Stimulated activated CD4-positive, alpha-beta T cell treated with anti-CD3 and anti-CD28 coated beads, Interleukin-1b, Interleukin-23, amount 100 ng/mL, for 4 hours (primary cell): ENCODE results near the gene EMC7.
"Not testable (repeated sequence)": the region's sequence is repeated elsewhere in the genome, so short reads cannot be mapped to it uniquely, and the experiment has no call there.

Experiments
- DNase-seq, 2 donors: peaks; one replicate each; pipeline ENCODE4 v3.0.0-alpha.2; 2020; ENCODE audit warnings: low read depth in 2 of 2

Gene EMC7

GRCh38 chr15:34085746-34086145 is 15.9 kb downstream of the EMC7 start:
- DNase-seq, result no peak

GRCh38 chr15:34084086-34084485 is 17.6 kb downstream of the EMC7 start:
- DNase-seq, result no peak

DNA sequence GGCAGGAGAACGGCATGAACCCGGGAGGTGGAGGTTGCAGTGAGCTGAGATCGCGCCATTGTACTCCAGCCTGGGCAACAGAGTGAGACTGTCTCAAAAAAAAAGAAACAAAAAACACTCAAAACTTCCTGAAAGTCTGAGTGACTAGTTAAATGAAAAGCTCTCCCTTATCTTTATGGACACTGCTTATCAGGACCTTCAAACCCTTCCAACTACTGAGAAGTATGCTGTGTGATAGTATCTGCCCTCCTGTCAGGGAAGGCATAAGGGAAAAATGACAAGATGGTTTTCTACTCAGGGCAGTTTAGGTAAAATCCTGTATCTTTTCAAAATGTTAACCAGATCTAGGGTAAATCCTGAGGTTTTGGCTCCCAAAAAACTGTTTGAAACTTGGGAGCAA is 21.8 kb downstream of the EMC7 start:
- no peak for DNase-seq

- no peak for DNase-seq
These were observed 22.8 kb downstream of the EMC7 start for GRCh38 chr15:34078900-34079299.

DNA sequence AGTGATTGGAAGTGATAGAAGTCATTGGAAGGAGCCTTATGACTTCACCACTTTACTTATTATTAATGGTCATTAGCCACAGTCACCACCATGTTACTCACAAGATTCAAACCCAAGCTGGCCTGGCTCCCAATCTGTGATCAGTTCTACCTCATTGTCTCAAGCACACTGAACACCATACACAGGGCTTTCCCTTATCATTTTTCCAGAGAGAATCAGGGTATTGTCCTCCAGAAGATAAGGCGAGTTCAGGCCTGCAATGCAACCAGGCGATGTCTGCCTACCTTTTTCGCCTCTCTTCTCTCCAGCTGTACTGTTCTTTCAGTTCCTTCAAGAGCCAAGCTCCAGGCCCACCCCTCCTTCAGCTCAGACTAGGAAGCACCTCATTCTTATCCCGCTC is 24.9 kb downstream of the EMC7 start:
- no peak for DNase-seq

DNA sequence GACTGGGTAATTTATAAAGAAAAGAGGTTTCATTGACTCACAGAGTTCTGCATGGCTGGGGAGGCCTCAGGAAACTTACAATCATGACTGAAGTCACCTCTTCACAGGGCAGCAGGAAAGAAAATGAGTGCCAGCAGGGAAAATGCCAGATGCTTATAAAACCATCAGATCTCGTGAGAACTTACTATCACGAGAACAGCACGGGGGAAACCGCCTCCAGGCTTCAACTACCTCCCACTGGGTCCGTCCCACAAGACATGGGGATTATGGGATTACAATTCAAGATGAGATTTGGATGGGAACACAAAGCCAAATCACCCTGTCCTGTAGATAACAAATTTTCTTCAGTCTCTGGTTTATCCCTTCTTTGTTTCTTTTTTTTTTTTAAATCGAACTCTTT is 31.7 kb downstream of the EMC7 start:
- no peak for DNase-seq

- no peak for DNase-seq
These were observed 35.7 kb downstream of the EMC7 start for GRCh38 chr15:34065941-34066340.

DNA sequence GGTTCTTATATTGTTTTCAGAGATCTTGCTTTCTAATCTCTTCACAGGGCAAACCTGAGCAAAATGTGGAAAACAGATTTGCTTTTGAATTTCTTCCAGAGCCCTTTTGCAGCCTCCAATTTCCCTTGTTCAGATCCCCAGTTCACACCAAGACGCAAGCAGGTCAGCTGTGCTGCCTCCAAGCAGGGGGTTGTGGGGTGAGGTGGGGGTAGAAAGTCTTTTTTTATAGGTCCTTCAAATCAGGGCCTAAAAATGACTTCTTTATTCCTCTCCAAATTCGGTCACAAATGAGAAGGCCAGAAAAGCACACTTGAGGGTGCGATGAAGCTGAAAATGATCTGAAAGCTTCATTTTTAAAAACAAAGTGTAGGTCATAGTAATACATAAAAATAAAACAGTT is 36.4 kb downstream of the EMC7 start:
- no peak for DNase-seq

DNA sequence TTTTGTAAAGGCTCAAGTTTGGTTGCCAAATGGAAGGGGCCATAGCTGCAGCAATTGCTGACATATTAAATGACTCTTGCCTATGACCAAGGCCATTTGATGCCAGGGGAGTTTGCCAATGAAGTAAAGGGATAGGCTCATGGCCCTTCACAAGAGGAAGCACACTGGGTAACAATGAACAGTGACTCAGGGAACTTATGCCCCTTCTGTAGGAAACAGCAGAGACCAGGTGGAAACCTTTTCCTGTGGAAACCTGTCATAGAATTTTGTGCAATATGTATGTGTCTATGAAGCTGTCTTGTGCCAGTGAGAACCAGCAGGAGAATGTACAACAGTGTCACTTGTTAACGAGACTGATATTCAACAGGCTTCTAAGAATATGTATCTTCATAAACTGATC is 37.2 kb downstream of the EMC7 start:
- no peak for DNase-seq

GRCh38 chr15:34059946-34060345 is 41.7 kb downstream of the EMC7 start:
- no peak for DNase-seq

DNA sequence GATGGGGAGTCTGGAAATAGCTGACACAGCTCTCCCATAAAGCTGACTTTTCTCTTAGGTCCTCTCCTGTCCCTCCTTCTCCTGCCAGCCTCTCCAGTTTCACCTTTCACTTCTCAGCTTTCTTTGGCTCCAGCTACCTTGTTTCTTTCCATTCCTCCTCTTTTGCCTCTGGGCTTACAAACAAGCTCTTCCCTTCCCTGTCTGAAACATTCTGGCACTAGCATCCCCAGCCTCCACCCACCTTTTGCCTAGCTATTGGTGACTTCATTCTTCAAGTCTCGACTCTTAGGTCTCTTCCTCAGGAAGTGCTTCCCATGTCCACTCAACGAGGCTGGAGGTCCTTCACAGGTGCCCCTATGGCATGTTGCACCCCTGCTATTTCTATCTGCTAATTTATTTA is 42.2 kb downstream of the EMC7 start:
- DNase-seq, result no peak

GRCh38 chr15:34056911-34057310 is 44.8 kb downstream of the EMC7 start:
- no peak for DNase-seq

DNA sequence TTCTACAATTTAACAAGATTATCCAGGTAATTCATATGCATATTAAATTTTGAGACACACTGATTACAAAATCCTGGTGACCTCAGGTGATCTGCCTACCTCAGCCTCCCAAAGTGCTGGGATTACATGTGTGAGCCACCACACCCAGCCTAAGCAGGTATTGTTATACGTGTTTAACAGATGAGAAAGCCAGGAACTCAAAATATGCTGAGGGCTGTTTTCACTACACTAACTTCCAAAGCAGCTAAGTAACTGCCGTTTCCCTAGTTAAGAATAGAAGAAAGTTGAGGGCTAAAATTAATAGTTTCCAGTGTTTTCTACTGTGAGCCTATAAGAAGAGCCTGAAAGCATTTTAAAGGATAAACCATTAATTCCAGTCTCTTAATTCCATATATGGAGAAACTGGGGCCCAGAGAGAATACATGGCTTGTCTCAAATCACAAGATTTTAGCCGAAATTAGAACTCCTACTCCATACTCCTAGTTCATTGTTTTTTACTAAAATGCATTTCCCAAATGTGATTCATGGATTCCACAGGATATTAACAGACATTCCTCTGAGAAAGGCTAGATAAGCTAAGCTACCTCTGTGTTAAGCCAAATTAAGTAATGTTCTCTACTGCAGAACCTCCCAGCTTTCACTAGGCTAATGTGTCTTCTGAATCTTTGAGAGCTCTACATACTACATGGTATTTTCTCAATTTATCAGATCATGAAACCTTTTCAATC is 45.6 kb downstream of the EMC7 start:
- DNase-seq, result no peak

GRCh38 chr15:34054081-34054707 is 47.5 kb downstream of the EMC7 start:
- no peak for DNase-seq

- DNase-seq, result not testable (repeated sequence)
These were observed 51.3 kb downstream of the EMC7 start for GRCh38 chr15:34050385-34050784.

- DNase-seq, result no peak
These were observed 52.5 kb downstream of the EMC7 start for GRCh38 chr15:34049112-34049511.

DNA sequence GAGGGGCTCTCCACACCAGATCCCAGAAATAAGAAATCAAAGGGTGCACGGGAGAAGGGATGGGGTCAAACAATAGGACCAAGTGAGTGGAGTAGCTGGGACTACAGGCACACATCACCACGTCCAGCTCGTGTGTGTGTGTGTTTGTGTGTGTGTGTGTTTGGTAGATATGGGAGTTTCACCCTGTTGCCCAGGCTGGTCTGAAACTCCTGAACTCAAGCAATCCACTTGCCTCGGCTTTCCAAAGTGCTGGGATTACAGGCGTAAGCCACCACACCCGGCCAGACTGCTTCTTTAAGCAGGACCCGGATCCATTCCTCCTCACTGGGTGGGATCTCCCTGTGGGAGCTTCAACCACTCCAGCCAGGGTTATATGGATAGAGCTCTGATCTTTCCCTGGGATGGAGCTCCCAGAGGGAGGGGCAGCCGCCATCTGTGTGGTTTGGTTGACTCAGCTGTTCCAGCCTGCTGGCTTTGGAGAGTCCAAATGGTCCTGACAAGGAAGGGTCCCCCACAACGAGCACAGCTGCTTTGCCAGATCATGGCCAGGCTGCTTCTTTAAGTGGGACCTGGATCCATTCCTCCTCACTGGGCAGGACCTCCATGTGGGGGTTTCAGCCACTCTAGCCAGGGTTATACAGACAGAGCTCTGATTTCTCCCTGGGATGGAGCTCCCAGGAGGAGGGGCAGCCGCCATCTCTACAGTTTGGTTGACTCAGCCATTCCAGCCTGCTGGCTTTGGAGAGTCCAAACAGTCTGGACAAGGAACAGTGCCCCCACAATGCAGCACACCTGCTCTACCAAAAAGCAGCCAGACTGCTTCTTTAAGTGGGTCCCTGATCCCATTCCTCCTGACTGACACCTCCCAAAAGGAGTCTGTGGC is 53.5 kb downstream of the EMC7 start:
- DNase-seq, result no peak

- no peak for DNase-seq
These were observed 55.1 kb downstream of the EMC7 start for GRCh38 chr15:34046471-34047145.

GRCh38 chr15:34043813-34044212 is 57.8 kb downstream of the EMC7 start:
- DNase-seq, result no peak

DNA sequence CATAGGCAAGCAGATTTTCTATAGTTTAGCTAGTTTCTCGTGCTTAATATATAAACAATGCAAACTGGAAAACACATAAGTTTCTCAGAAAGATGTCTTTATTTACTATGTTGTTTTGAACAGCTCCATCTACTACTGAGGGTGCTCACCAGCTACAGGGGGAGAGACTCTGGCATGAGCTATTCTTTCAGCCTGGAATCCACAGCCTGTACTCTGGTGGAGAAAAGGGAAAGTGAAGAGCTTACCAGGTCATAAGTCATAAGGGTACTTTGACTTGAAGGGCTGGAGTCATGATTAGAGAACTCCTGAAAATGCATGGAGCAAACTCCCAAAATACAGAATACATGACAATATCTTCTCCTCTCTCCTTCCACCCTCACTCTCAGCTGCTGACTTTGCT is 58.3 kb downstream of the EMC7 start:
- no peak for DNase-seq

DNA sequence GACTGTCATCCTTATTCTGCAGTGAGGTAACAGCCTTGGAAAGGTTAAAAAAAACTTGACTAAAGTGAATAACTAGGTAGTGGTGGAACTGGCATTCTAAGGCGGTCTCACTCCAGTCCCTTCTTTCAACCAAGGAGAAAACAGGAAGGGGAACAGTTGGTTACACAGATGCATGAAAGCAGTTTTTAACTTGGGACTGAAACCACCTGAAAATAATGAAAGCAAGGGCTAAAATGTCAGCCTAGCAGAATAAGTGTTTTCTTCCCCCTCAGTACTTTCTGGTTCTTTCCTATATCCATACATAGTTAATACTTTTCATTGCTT is 61.9 kb downstream of the EMC7 start:
- no peak for DNase-seq
